Measurements from ENCODE around the gene CTNND2.

Gene CTNND2

GRCh38 chr5:11607944-11608483 is 296.2 kb downstream of the CTNND2 start:
- H3K4me3 ChIP-seq (ENCODE audit: low read depth, low read length): no peak overlapping the region
- no peak for DNase-seq (ENCODE audit: low read depth)
- TF ChIP-seq CTCF (IDR thresholded peaks at IDR 0.05; ENCODE audit: control insufficient read depth, extremely low read depth, insufficient read depth): no peak

- H3K4me3 ChIP-seq (ENCODE audit: low read depth, low read length): no peak overlapping the region
- DNase-seq (ENCODE audit: low read depth): peak; percentile 25
- TF ChIP-seq CTCF (IDR thresholded peaks at IDR 0.05; ENCODE audit: control insufficient read depth, extremely low read depth, insufficient read depth): peak; percentile 39
Observed at GRCh38 chr5:11602298-11602697, 301.9 kb downstream of the CTNND2 start.

- DNase-seq (ENCODE audit: low read depth): no peak
- no peak overlapping the region for H3K4me3 ChIP-seq (ENCODE audit: low read depth, low read length)
- no peak for TF ChIP-seq CTCF (IDR thresholded peaks at IDR 0.05; ENCODE audit: control insufficient read depth, extremely low read depth, insufficient read depth)
Observed at GRCh38 chr5:11599499-11599898, 304.7 kb downstream of the CTNND2 start.

- TF ChIP-seq CTCF (IDR thresholded peaks at IDR 0.05; ENCODE audit: control insufficient read depth, extremely low read depth, insufficient read depth): no peak
- no peak overlapping the region for H3K4me3 ChIP-seq (ENCODE audit: low read depth, low read length)
- DNase-seq (ENCODE audit: low read depth): peak; percentile 13
Observed at GRCh38 chr5:11596657-11597071, 307.6 kb downstream of the CTNND2 start.

- TF ChIP-seq CTCF (IDR thresholded peaks at IDR 0.05; ENCODE audit: control insufficient read depth, extremely low read depth, insufficient read depth): no peak
- no peak for DNase-seq (ENCODE audit: low read depth)
- H3K4me3 ChIP-seq (ENCODE audit: low read depth, low read length): no peak overlapping the region
Observed at GRCh38 chr5:11596185-11596584, 308.1 kb downstream of the CTNND2 start.

- no peak for TF ChIP-seq CTCF (IDR thresholded peaks at IDR 0.05; ENCODE audit: control insufficient read depth, extremely low read depth, insufficient read depth)
Observed at GRCh38 chr5:11595045-11595444, 309.2 kb downstream of the CTNND2 start.

GRCh38 chr5:11594021-11594420 is 310.2 kb downstream of the CTNND2 start:
- H3K4me3 ChIP-seq (ENCODE audit: low read depth, low read length): no peak overlapping the region
- no peak for DNase-seq (ENCODE audit: low read depth)
- TF ChIP-seq CTCF (IDR thresholded peaks at IDR 0.05; ENCODE audit: control insufficient read depth, extremely low read depth, insufficient read depth): no peak

More at GRCh38 chr5:11595045-11595444, 309.2 kb downstream of the CTNND2 start:
- no peak for DNase-seq (ENCODE audit: low read depth)
- H3K4me3 ChIP-seq (ENCODE audit: low read depth, low read length): no peak overlapping the region

All from LNCaP clone FGC (cell line).